MM.1S (cell line): Measurements from ENCODE around the gene CD40.

Source experiments
- DNase-seq: peaks from one replicate; pipeline ENCODE4 v3.0.0-alpha.2; 2015
- H2AFZ ChIP-seq: fragments of 300-600 bp; sonication (generic); 2 replicates; pipeline ENCODE4 v1.6.0; 2016; ENCODE audit warnings: antibody characterized with exemption, low read length
- H3F3A ChIP-seq: fragments of 300-600 bp; sonication (generic); 2 replicates; pipeline ENCODE4 v1.6.1; 2016; ENCODE audit warnings: mild to moderate bottlenecking, antibody characterized with exemption, low read length, moderate library complexity, mixed read lengths; ENCODE audit not compliant: insufficient read depth
- H3K27ac ChIP-seq: fragments of 300-600 bp; sonication (generic); 2 replicates; pipeline ENCODE4 v1.5.1; 2016; ENCODE audit warnings: mild to moderate bottlenecking, low read length
- H3K27me3 ChIP-seq: fragments of 300-600 bp; sonication (generic); replicated peaks from 2 replicates; pipeline ENCODE4 v1.6.0; 2016; ENCODE audit warnings: low read length; ENCODE audit not compliant: insufficient read depth
- H3K36me3 ChIP-seq: fragments of 300-600 bp; sonication (generic); replicated peaks from 2 replicates; pipeline ENCODE4 v1.6.1; 2016; ENCODE audit warnings: mild to moderate bottlenecking, low read length, mixed read lengths; ENCODE audit not compliant: insufficient read depth
- H3K4me1 ChIP-seq: fragments of 300-600 bp; sonication (generic); 2 replicates; pipeline ENCODE4 v1.6.1; 2016; ENCODE audit warnings: low read length, mixed read lengths
- H3K4me2 ChIP-seq: fragments of 300-600 bp; sonication (generic); 2 replicates; pipeline ENCODE4 v1.6.0; 2016; ENCODE audit warnings: low read depth, low read length
- H3K4me3 ChIP-seq: fragments of 300-600 bp; sonication (generic); 2 replicates; pipeline ENCODE4 v1.5.1; 2016; ENCODE audit warnings: low read length, mixed read lengths
- H3K79me2 ChIP-seq: fragments of 300-600 bp; sonication (generic); 2 replicates; pipeline ENCODE4 v1.6.1; 2016; ENCODE audit warnings: mixed run types, low read length, mixed read lengths
- H3K9ac ChIP-seq: fragments of 300-600 bp; sonication (generic); 2 replicates; pipeline ENCODE4 v1.6.1; 2016; ENCODE audit warnings: low read length, mixed read lengths
- H3K9me2 ChIP-seq: fragments of 300-600 bp; sonication (generic); replicated peaks from 2 replicates; pipeline ENCODE4 v1.6.1; 2016; ENCODE audit warnings: mild to moderate bottlenecking, low read length, mixed read lengths; ENCODE audit not compliant: insufficient read depth
- H3K9me3 ChIP-seq: fragments of 300-600 bp; sonication (generic); replicated peaks from 2 replicates; pipeline ENCODE4 v1.6.1; 2016; ENCODE audit warnings: mild to moderate bottlenecking, low read length, mixed read lengths; ENCODE audit not compliant: insufficient read depth
- H4K20me1 ChIP-seq: fragments of 300-600 bp; sonication (generic); 2 replicates; pipeline ENCODE4 v1.6.1; 2016; ENCODE audit warnings: mild to moderate bottlenecking, low read length, moderate library complexity, mixed read lengths; ENCODE audit not compliant: insufficient read depth
- CTCF ChIP-seq: fragments of 300-600 bp; sonication (generic); IDR thresholded peaks from 2 replicates; pipeline ENCODE4 v1.5.1; 2016; ENCODE audit warnings: antibody characterized with exemption, low read length, mixed read lengths
- EZH2 ChIP-seq: fragments of 300-600 bp; sonication (generic); optimal IDR thresholded peaks from 2 replicates; pipeline ENCODE3; 2017; ENCODE audit warnings: low read depth, mild to moderate bottlenecking, antibody characterized with exemption, low read length, mixed read lengths
- EZH2phosphoT487 ChIP-seq: fragments of 300-600 bp; sonication (generic); IDR thresholded peaks from 2 replicates; pipeline ENCODE4 v1.6.1; 2018; ENCODE audit warnings: antibody characterized with exemption, low read length

CD40 gene

GRCh38 chr20:46081074-46081473 is 37.0 kb upstream of the CD40 start:
- Histone ChIP-seq H3K4me3 (no peak overlapping the region), H3K27me3 (no peaks in the 10 kb centered on the region), H3K9me3 (no peaks in the 10 kb centered on the region), H2AFZ (no peak overlapping the region), H3K4me1 (peaks cover 23% of the 10 kb centered on the region), H3K4me2 (no peak overlapping the region), H3F3A (no peaks in the 10 kb centered on the region), H3K36me3 (no peaks in the 10 kb centered on the region; the same call in 1 of the 2 replicates), H3K79me2 (peaks cover 80% of the 10 kb centered on the region), H4K20me1 (peaks cover 55% of the 10 kb centered on the region), H3K9me2 (no peaks in the 10 kb centered on the region), H3K27ac (no peak overlapping the region), H3K9ac (no peak overlapping the region)
- no peak for DNase-seq
- TF ChIP-seq CTCF (no peak), EZH2 (no peak), EZH2phosphoT487 (no peak)

- Histone ChIP-seq H3K27ac (no peak overlapping the region), H3K4me1 (peaks cover 17% of the 10 kb centered on the region), H3K9ac (no peak overlapping the region), H4K20me1 (peaks cover 71% of the 10 kb centered on the region), H3K27me3 (no peaks in the 10 kb centered on the region), H3K4me3 (no peak overlapping the region), H3F3A (no peaks in the 10 kb centered on the region), H3K36me3 (no peaks in the 10 kb centered on the region; the same call in 1 of the 2 replicates), H3K79me2 (peaks cover 94% of the 10 kb centered on the region), H3K4me2 (no peak overlapping the region), H3K9me2 (no peaks in the 10 kb centered on the region), H2AFZ (no peak overlapping the region), H3K9me3 (no peaks in the 10 kb centered on the region)
- no peak for TF ChIP-seq EZH2
- TF ChIP-seq CTCF: no peak
- TF ChIP-seq EZH2phosphoT487: no peak
- DNase-seq: no peak
Observed at GRCh38 chr20:46083101-46083500, 35.0 kb upstream of the CD40 start.

GRCh38 chr20:46083531-46084061 is 34.5 kb upstream of the CD40 start:
- no peak overlapping the region for H3K27ac ChIP-seq
- H3K9me3 ChIP-seq: no peaks in the 10 kb centered on the region
- H3K4me3 ChIP-seq: no peak overlapping the region
- H3K4me2 ChIP-seq: no peak overlapping the region
- no peak overlapping the region for H3K9ac ChIP-seq
- H3K27me3 ChIP-seq: no peaks in the 10 kb centered on the region
- DNase-seq: no peak
- H4K20me1 ChIP-seq: peaks cover 76% of the 10 kb centered on the region
- H2AFZ ChIP-seq: no peak overlapping the region
- peaks cover 17% of the 10 kb centered on the region for H3K4me1 ChIP-seq
- no peaks in the 10 kb centered on the region for H3K9me2 ChIP-seq
- H3F3A ChIP-seq: no peaks in the 10 kb centered on the region
- peaks cover 99% of the 10 kb centered on the region for H3K79me2 ChIP-seq
- TF ChIP-seq CTCF (no peak), EZH2phosphoT487 (no peak), EZH2 (no peak)
- H3K36me3 ChIP-seq: no peaks in the 10 kb centered on the region; the same call in 1 of the 2 replicates
